Naive B cell (primary cell): ENCODE measurements around the gene ZNF469. TPM values are rescaled to one million over a fixed set of nuclear protein-coding genes. Genes with fewer than 3 reads are reported as not detected.

Source experiments
- polyA plus RNA-seq, 6 donors: library from polyadenylated mRNA; unstranded; fragments of 300-500 nt; fragmentation: Illumina TruSeq; gene quantifications; one replicate each; pipeline ENCODE4 v1.2.3, GENCODE V29; 2021; ENCODE audit warnings: low read depth in 6 of 6

The ZNF469 gene
- polyA plus RNA-seq, 6 donors from 2014 or later: 0.08 to 0.44 (median 0.15) TPM; not detected in 1

Other genes starting within 250 kb of the ZNF469 start
- under 1 TPM; 0.09 to 0.46 (median 0.28) TPM for gene ZFPM1, start 70.3 kb downstream of the ZNF469 start, polyA plus RNA-seq
- 10 to 100 TPM in 2 of 6 donors, 1 to 10 TPM in 4; 2.5 to 21.7 (median 9.0) TPM for gene ZC3H18, start 187.4 kb downstream of the ZNF469 start, polyA plus RNA-seq